Measurements from ENCODE around the gene DNAH17. TPM values are rescaled to one million over a fixed set of nuclear protein-coding genes. Genes with fewer than 3 reads are reported as not detected.

The DNAH17 gene
- total RNA-seq, 1 experiment from 2014 or later = 0.13 TPM

GRCh38 chr17:78451753-78452152, 125.4 kb downstream of the DNAH17 start:
- Mint-ChIP-seq H3K4me3 (no peak overlapping the region), H3K9me3 (peaks cover 3 to 9% of the 10 kb centered on the region in 2 experiments; a peak in 3 of 5 replicates), H3K4me1 (no peaks in the 10 kb centered on the region), H3K27me3 (ENCODE audit: low read depth) (no peaks in the 10 kb centered on the region), H3K36me3 (ENCODE audit: insufficient read depth in 1 of 3, low read depth in 3 of 3) (peaks cover 0 to 4% (median 0%) of the 10 kb centered on the region in 3 experiments; a peak in 1 of 7 replicates), H3K27ac (peak overlapping the region in 1 of 3 experiments; percentile 19; a peak in 2 of 7 replicates)
- H2BK12ac ChIP-seq (ENCODE audit: insufficient read length, low read depth, low read length) = no peak overlapping the region
- no peak for DNase-seq
- no peaks in the 10 kb centered on the region for H3K9me3 ChIP-seq (ENCODE audit: control insufficient read depth, low read depth, low read length)
- no peak overlapping the region for H3K9ac ChIP-seq (ENCODE audit: extremely low read depth, insufficient read length, low read length)
- no peaks in the 10 kb centered on the region for H3K79me2 ChIP-seq (ENCODE audit: insufficient read depth, low read length)
- no peak overlapping the region for H3K18ac ChIP-seq (ENCODE audit: insufficient read length, low read depth, low read length)
- H2BK15ac ChIP-seq (ENCODE audit: low read depth, low read length) = no peak overlapping the region
- H3T11ph ChIP-seq (ENCODE audit: low read length) = no peak overlapping the region
- H3K56ac ChIP-seq (ENCODE audit: insufficient read length, low read depth, low read length) = no peak overlapping the region
- no peak overlapping the region for H3K14ac ChIP-seq (ENCODE audit: insufficient read depth, low read length)
- H3K4ac ChIP-seq (ENCODE audit: low read depth, low read length) = no peak overlapping the region
- no peaks in the 10 kb centered on the region for H3K79me1 ChIP-seq (ENCODE audit: insufficient read depth, low read depth, low read length, poor library complexity, severe bottlenecking)
- H3K4me2 ChIP-seq (ENCODE audit: insufficient read depth, insufficient read length, low read length) = no peak overlapping the region
- H2BK20ac ChIP-seq (ENCODE audit: low read depth, low read length, poor library complexity, severe bottlenecking) = no peak overlapping the region
- no peaks in the 10 kb centered on the region for H3K4me1 ChIP-seq (ENCODE audit: insufficient read depth, low read length)
- no peak overlapping the region for H4K91ac ChIP-seq (ENCODE audit: insufficient read length, low read depth, low read length)
- no peak overlapping the region for H2AK5ac ChIP-seq (ENCODE audit: insufficient read length, low read length)
- H2BK5ac ChIP-seq (ENCODE audit: insufficient read length, low read length) = no peak overlapping the region
- H4K8ac ChIP-seq (replicated peaks; ENCODE audit: insufficient read length, low read depth, low read length) = no peak overlapping the region
- H4K5ac ChIP-seq (ENCODE audit: insufficient read length, low read depth, low read length) = no peak overlapping the region
- no peaks in the 10 kb centered on the region for H3K27me3 ChIP-seq (ENCODE audit: insufficient read depth, low read length)
- no peaks in the 10 kb centered on the region for H4K20me1 ChIP-seq (ENCODE audit: control insufficient read depth, insufficient read depth, insufficient read length)
- no peak overlapping the region for H2BK120ac ChIP-seq (ENCODE audit: low read depth, low read length, poor library complexity, severe bottlenecking)
- WGBS (ENCODE audit: extremely low coverage, insufficient read length, low lambda C conversion rate) = no CpG with 5 or more reads among the region's 7 CpGs
- no peak for TF ChIP-seq CTCF (conservative IDR thresholded peaks at IDR 0.05)
- H2AFZ ChIP-seq (ENCODE audit: low read length) = no peak overlapping the region
- no peak overlapping the region for H3K23ac ChIP-seq (ENCODE audit: insufficient read length, low read depth, low read length)
- H3K27ac ChIP-seq (ENCODE audit: insufficient read length, low read depth, low read length) = no peak overlapping the region
- H3K23me2 ChIP-seq (ENCODE audit: insufficient read length, low read depth, low read length, poor library complexity, severe bottlenecking) = no peaks in the 10 kb centered on the region

Measured in H9 (cell line).